GM10248 (cell line): ENCODE data around the gene SYNE1.
A peak's percentile ranks its signal among the peaks of the same experiment; 100 is the strongest.

Experiments
- CTCF ChIA-PET: fragments of 300-600 bp; sonication (Branson Sonifier 250); formaldehyde crosslinking; extraction: SDS; loops from one replicate; lab custom pipeline; 2021; ENCODE audit warnings: antibody characterized with exemption; lab: Yijun Ruan, JAX
- POLR2A ChIA-PET: fragments of 350-650 bp; sonication (Branson Sonifier 250); formaldehyde crosslinking; extraction: SDS; loops from one replicate; lab custom pipeline; 2020; ENCODE audit warnings: antibody characterized with exemption; lab: Yijun Ruan, JAX
- DNase-seq: peaks from one replicate; pipeline ENCODE4 v3.0.0; 2012; ENCODE audit errors: extremely low spot score
- TF ChIP-seq, protein P1 (sequence below): IDR thresholded peaks from 2 replicates; pipeline ENCODE4 v1.5.1; 2012; ENCODE audit warnings: mild to moderate bottlenecking, low read depth; ENCODE audit errors: extremely low read depth, missing control alignments, control extremely low read depth

Gene SYNE1

GRCh38 chr6:152184573-152184916 lies 452.6 kb downstream of the SYNE1 start:
- TF ChIP-seq, protein P1, sequence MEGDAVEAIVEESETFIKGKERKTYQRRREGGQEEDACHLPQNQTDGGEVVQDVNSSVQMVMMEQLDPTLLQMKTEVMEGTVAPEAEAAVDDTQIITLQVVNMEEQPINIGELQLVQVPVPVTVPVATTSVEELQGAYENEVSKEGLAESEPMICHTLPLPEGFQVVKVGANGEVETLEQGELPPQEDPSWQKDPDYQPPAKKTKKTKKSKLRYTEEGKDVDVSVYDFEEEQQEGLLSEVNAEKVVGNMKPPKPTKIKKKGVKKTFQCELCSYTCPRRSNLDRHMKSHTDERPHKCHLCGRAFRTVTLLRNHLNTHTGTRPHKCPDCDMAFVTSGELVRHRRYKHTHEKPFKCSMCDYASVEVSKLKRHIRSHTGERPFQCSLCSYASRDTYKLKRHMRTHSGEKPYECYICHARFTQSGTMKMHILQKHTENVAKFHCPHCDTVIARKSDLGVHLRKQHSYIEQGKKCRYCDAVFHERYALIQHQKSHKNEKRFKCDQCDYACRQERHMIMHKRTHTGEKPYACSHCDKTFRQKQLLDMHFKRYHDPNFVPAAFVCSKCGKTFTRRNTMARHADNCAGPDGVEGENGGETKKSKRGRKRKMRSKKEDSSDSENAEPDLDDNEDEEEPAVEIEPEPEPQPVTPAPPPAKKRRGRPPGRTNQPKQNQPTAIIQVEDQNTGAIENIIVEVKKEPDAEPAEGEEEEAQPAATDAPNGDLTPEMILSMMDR, result no peak
- no peak for DNase-seq
- POLR2A ChIA-PET, result interaction anchor here (0.7 kb wide), 1 partner anchor 56 kb away, joined by 3 read pairs; no protein-coding TSS in a partner anchor
- CTCF ChIA-PET, result interaction anchor here (0.9 to 1.9 kb wide), 6 partner anchors 9 to 154 kb away, joined by 3 to 9 read pairs (median 4); no protein-coding TSS in a partner anchor

DNA sequence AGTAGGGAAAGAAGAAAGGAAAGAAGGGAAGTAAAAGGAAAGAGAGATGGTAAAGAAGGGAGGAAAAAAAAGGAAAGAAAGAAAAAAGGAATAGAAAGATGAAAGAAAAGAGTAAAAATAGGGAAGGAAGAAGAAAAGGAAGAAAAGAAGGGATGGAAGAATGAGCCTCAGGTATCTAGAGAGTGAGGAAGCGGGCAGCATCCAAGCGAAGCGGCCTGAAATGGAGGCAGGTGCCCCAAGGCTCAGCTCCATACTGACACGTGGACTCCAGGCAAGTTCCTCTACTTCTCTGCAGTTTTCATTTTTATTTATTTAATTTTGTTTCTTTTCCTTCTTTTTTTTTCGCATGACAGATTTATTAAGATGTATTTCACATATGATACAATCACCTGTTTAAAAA lies 456.6 kb downstream of the SYNE1 start:
- DNase-seq, result no peak
- TF ChIP-seq, protein P1, result no peak
- POLR2A ChIA-PET, result no interaction called here
- CTCF ChIA-PET, result interaction anchor here (1.1 kb wide), 1 partner anchor 19 kb away, joined by 3 read pairs; no protein-coding TSS in a partner anchor

- no peak for DNase-seq
- CTCF ChIA-PET, result interaction anchor here (1.1 to 2.0 kb wide), 3 partner anchors 8 to 16 kb away, joined by 3 to 6 read pairs (median 4); no protein-coding TSS in a partner anchor
- POLR2A ChIA-PET, result no interaction called here
- TF ChIP-seq, protein P1, result no peak
These were observed 460.9 kb downstream of the SYNE1 start for GRCh38 chr6:152176268-152176667.

- CTCF ChIA-PET, result interaction anchor here (2.4 kb wide), 1 partner anchor 11 kb away, joined by 9 read pairs; no protein-coding TSS in a partner anchor
- DNase-seq, result no peak
- TF ChIP-seq, protein P1, result no peak
- POLR2A ChIA-PET, result no interaction called here
These were observed 463.2 kb downstream of the SYNE1 start for GRCh38 chr6:152173957-152174356.

- POLR2A ChIA-PET, result no interaction called here
- TF ChIP-seq, protein P1, result no peak
- CTCF ChIA-PET, result interaction anchor here (1.3 to 2.4 kb wide), 3 partner anchors 11 to 14 kb away, joined by 4 to 9 read pairs (median 5); no protein-coding TSS in a partner anchor
- no peak for DNase-seq
These were observed 463.8 kb downstream of the SYNE1 start for GRCh38 chr6:152173321-152173720.

DNA sequence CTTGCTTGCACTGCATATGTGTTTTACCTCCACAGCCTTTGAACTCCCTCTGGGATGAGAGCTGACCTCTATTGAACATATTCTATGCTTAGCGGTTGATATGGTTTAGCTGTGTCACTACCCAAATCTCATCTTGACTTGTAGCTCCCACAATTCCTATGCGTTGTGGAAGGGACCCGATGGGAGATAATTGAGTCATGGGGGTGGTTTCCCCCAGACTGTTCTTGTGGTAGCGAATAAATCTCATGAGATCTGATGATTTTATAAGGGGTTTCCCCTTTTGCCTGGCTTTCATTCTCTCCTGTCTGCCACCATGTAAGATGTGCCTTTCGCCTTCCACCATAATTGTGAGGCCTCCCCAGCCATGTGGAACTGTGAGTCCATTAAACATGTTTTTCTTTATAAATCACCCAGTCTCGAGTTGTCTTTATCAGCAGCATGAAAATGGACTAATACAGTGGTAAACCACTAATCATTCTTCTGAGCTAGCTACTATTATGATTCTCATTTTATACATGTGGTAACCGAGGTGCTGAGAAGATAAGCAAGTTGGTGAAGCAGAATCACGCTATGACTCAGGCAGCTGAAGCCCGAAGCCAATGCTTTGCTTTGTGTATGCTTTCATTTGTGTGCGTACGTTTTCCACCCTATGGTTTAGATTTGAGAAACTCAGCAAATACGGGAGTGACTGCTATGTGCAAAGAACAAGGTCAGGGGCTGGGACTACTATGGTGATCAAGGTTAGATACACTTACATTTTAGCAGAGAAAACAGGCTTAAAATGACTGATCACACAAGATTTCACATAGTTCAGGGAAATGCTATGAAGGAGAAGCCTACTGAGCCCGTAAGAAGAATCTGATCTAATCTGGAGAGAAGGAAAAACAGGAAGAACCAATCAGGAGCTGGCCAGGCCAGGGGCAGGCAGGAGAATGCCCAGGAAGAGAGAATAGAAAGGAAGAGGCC lies 466.2 kb downstream of the SYNE1 start:
- TF ChIP-seq, protein P1, result no peak
- DNase-seq, result peak; percentile 50
- ChIA-PET POLR2A (no interaction called here), CTCF (interaction anchor here (0.7 to 1.3 kb wide), 3 partner anchors 9 to 23 kb away, joined by 3 to 4 read pairs (median 4); no protein-coding TSS in a partner anchor)
